ENCODE measurements around the gene CLCN4.

- TF ChIP-seq, protein P1, sequence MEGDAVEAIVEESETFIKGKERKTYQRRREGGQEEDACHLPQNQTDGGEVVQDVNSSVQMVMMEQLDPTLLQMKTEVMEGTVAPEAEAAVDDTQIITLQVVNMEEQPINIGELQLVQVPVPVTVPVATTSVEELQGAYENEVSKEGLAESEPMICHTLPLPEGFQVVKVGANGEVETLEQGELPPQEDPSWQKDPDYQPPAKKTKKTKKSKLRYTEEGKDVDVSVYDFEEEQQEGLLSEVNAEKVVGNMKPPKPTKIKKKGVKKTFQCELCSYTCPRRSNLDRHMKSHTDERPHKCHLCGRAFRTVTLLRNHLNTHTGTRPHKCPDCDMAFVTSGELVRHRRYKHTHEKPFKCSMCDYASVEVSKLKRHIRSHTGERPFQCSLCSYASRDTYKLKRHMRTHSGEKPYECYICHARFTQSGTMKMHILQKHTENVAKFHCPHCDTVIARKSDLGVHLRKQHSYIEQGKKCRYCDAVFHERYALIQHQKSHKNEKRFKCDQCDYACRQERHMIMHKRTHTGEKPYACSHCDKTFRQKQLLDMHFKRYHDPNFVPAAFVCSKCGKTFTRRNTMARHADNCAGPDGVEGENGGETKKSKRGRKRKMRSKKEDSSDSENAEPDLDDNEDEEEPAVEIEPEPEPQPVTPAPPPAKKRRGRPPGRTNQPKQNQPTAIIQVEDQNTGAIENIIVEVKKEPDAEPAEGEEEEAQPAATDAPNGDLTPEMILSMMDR (IDR thresholded peaks at IDR 0.05): no peak
- TF ChIP-seq EZH2 (IDR thresholded peaks at IDR 0.05; ENCODE audit: borderline replicate concordance, insufficient read depth, low read depth, low read length, poor library complexity, severe bottlenecking): no peak
Measured at GRCh38 chrX:10165580-10166247, 8.9 kb downstream of the CLCN4 start.
